ENCODE results near the gene NPAT.

The NPAT gene

GRCh38 chr11:108210441-108210840 lies 12.0 kb downstream of the NPAT start:
- in situ Hi-C loops (cut with MboI; ENCODE audit: low sequenced_read_pairs, unreplicated experiment), result no loop called here
- TF ChIP-seq CTCF (IDR thresholded peaks at IDR 0.05; ENCODE audit: borderline replicate concordance, control extremely low read depth, extremely low read depth, insufficient read depth, missing control alignments), result no peak
- DNase-seq (ENCODE audit: low spot score), result no peak

- TF ChIP-seq CTCF (IDR thresholded peaks at IDR 0.05; ENCODE audit: borderline replicate concordance, control extremely low read depth, extremely low read depth, insufficient read depth, missing control alignments), result no peak
- DNase-seq (ENCODE audit: low spot score), result no peak
- in situ Hi-C loops (cut with MboI; ENCODE audit: low sequenced_read_pairs, unreplicated experiment), result no loop called here
These were observed 14.8 kb downstream of the NPAT start for GRCh38 chr11:108207683-108208060.

- in situ Hi-C loops (cut with MboI; ENCODE audit: low sequenced_read_pairs, unreplicated experiment), result no loop called here
- DNase-seq (ENCODE audit: low spot score), result no peak
- TF ChIP-seq CTCF (IDR thresholded peaks at IDR 0.05; ENCODE audit: borderline replicate concordance, control extremely low read depth, extremely low read depth, insufficient read depth, missing control alignments), result no peak
These were observed 15.3 kb downstream of the NPAT start for GRCh38 chr11:108206969-108207682.

GRCh38 chr11:108206171-108206570 lies 16.3 kb downstream of the NPAT start:
- in situ Hi-C loops (cut with MboI; ENCODE audit: low sequenced_read_pairs, unreplicated experiment), result no loop called here

GRCh38 chr11:108204929-108205499 lies 17.4 kb downstream of the NPAT start:
- in situ Hi-C loops (cut with MboI; ENCODE audit: low sequenced_read_pairs, unreplicated experiment), result no loop called here
- no peak for DNase-seq (ENCODE audit: low spot score)
- TF ChIP-seq CTCF (IDR thresholded peaks at IDR 0.05; ENCODE audit: borderline replicate concordance, control extremely low read depth, extremely low read depth, insufficient read depth, missing control alignments), result no peak

More at GRCh38 chr11:108206171-108206570, 16.3 kb downstream of the NPAT start:
- no peak for DNase-seq (ENCODE audit: low spot score)
- TF ChIP-seq CTCF (IDR thresholded peaks at IDR 0.05; ENCODE audit: borderline replicate concordance, control extremely low read depth, extremely low read depth, insufficient read depth, missing control alignments), result no peak

GRCh38 chr11:108204376-108204775 lies 18.1 kb downstream of the NPAT start:
- no peak for TF ChIP-seq CTCF (IDR thresholded peaks at IDR 0.05; ENCODE audit: borderline replicate concordance, control extremely low read depth, extremely low read depth, insufficient read depth, missing control alignments)
- in situ Hi-C loops (cut with MboI; ENCODE audit: low sequenced_read_pairs, unreplicated experiment), result no loop called here
- no peak for DNase-seq (ENCODE audit: low spot score)

Measured in GM13976 (cell line).